ENCODE measurements around the gene MCCD1. TPM values are rescaled to one million over a fixed set of nuclear protein-coding genes. Genes with fewer than 3 reads are reported as not detected.

Gene MCCD1
- total RNA-seq, 1 experiment from 2014 or later, result not detected

- ChIA-PET CTCF (interaction anchor here (0.7 to 15.1 kb wide), 8 partner anchors 9 to 134 kb away, joined by 4 to 293 read pairs (median 8); partner anchors contain the start of genes ATP6V1G2, LST1, NCR3 and NFKBIL1), POLR2A (interaction anchor here (1.1 kb wide), 1 partner anchor 30 kb away, joined by 3 read pairs; the partner anchor contains the start of gene ATP6V1G2)
- H3K4me3 Mint-ChIP-seq, result no peak overlapping the region
Measured at GRCh38 chr6:31575952-31576685, 47.4 kb downstream of the MCCD1 start.

GRCh38 chr6:31576897-31577578 lies 48.3 kb downstream of the MCCD1 start:
- ChIA-PET CTCF (interaction anchor here (0.7 to 15.1 kb wide), 5 partner anchors 9 to 31 kb away, joined by 4 to 293 read pairs (median 4); partner anchors contain the start of genes ATP6V1G2, LST1, NCR3 and NFKBIL1), POLR2A (interaction anchor here (0.5 kb wide), 1 partner anchor 158 kb away, joined by 3 read pairs; no protein-coding TSS in a partner anchor)
- TF ChIP-seq ZNF281 (CRISPR knock-in tag; IDR thresholded peaks at IDR 0.05) (no peak), PRDM15 (CRISPR knock-in tag; IDR thresholded peaks at IDR 0.05) (no peak), USF1 (CRISPR knock-in tag; IDR thresholded peaks at IDR 0.05) (no peak), SP1 (CRISPR knock-in tag; conservative IDR thresholded peaks at IDR 0.05) (no peak), ZNF219 (CRISPR knock-in tag; IDR thresholded peaks at IDR 0.05; ENCODE audit: borderline replicate concordance) (no peak), MLX (CRISPR knock-in tag; IDR thresholded peaks at IDR 0.05) (no peak), FOXP4 (CRISPR knock-in tag; IDR thresholded peaks at IDR 0.05) (no peak)

More at GRCh38 chr6:31575952-31576685, 47.4 kb downstream of the MCCD1 start:
- no peaks in the 10 kb centered on the region for H3K9me3 Mint-ChIP-seq
- no peak overlapping the region for H3K27ac Mint-ChIP-seq
- H3K36me3 Mint-ChIP-seq, result no peaks in the 10 kb centered on the region
- no peak for ATAC-seq
- H3K4me1 Mint-ChIP-seq, result peaks cover 33% of the 10 kb centered on the region
- DNase-seq (ENCODE audit: low spot score), result no peak
- peaks cover 46% of the 10 kb centered on the region for H3K27me3 Mint-ChIP-seq (ENCODE audit: low read depth)
- TF ChIP-seq SMAD3 (CRISPR knock-in tag; IDR thresholded peaks at IDR 0.05; ENCODE audit: borderline replicate concordance) (no peak), MLX (CRISPR knock-in tag; IDR thresholded peaks at IDR 0.05) (no peak), STAT6 (CRISPR knock-in tag; conservative IDR thresholded peaks at IDR 0.05; ENCODE audit: low read depth) (no peak), ZNF423 (CRISPR knock-in tag; IDR thresholded peaks at IDR 0.05) (no peak), ZBTB43 (CRISPR knock-in tag; IDR thresholded peaks at IDR 0.05) (no peak)

More at GRCh38 chr6:31576897-31577578, 48.3 kb downstream of the MCCD1 start:
- no peak for DNase-seq (ENCODE audit: low spot score)
- no peak for ATAC-seq
- no peak overlapping the region for H3K27ac Mint-ChIP-seq
- H3K4me3 Mint-ChIP-seq, result no peak overlapping the region
- no peaks in the 10 kb centered on the region for H3K9me3 Mint-ChIP-seq
- H3K27me3 Mint-ChIP-seq (ENCODE audit: low read depth), result peaks cover 55% of the 10 kb centered on the region
- H3K36me3 Mint-ChIP-seq, result no peaks in the 10 kb centered on the region
- peaks cover 42% of the 10 kb centered on the region for H3K4me1 Mint-ChIP-seq
